COLO668 (cell line): ENCODE results near the gene AKAP6.
A peak's percentile ranks its signal among the peaks of the same experiment; 100 is the strongest.
"Not testable (repeated sequence)": the region's sequence is repeated elsewhere in the genome, so short reads cannot be mapped to it uniquely, and the experiment has no call there.

Experiments used
- DNase-seq: peaks from one replicate; lab custom pipeline; 2025; ENCODE audit not compliant: unreplicated experiment; lab: John Stamatoyannopoulos, UW

Gene AKAP6

DNA sequence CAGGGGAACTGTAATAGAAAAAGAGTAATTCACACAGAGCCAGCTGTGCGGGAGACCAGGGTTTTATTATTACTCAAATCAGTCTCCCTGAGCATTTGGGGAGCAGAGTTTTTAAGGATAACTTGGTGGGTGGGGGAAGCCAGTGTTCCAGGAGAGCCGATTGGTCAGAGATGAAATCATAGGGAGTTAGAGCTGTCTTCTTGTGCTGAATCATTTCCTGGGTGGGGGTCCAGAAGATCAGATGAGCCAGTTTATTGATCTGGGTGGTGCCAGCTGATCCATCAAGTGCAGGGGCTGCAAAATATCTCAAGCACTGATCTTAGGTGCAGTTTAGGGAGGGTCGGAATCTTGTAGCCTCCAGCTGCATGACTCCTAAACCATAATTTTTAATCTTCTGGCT is 44.1 kb downstream of the AKAP6 start:
- not testable (repeated sequence) for DNase-seq

DNA sequence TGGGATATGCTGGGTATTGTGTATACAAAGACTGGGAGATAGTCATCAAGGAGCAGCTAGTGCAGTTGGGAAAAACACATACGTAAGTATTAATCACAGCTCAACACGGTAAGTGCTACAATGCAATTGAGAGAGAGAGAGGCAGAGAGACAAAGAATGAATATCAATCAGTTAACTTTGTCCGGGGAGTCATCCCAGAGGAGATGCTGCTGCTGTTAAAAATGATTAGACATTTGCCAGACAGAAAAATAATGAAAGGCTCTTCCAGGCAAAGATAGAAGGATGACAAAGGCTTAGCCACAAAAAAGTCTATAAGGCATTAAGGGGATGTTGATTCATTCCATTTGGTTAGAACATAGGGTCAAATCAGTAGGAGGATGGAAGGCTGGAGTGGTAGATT is 45.1 kb downstream of the AKAP6 start:
- no peak for DNase-seq

DNA sequence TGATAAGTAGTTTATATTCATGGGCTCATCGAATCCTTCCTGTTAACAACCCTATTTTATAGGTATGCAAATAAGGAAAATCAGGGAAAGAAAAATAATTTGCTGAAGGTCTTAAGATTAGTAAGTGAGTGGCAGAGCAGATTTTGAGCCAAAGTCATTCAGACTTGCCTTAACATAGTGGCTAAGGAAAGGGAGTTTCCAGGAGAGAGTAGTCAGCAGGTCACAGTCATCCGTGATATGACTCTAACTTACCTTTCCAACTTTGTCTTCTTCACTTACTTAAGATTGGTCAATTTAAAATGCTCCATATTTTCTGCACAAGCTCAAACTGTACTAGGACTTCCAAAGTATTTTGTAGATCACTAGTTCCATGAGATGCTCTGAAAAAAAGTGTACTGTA is 46.6 kb downstream of the AKAP6 start:
- no peak for DNase-seq

DNA sequence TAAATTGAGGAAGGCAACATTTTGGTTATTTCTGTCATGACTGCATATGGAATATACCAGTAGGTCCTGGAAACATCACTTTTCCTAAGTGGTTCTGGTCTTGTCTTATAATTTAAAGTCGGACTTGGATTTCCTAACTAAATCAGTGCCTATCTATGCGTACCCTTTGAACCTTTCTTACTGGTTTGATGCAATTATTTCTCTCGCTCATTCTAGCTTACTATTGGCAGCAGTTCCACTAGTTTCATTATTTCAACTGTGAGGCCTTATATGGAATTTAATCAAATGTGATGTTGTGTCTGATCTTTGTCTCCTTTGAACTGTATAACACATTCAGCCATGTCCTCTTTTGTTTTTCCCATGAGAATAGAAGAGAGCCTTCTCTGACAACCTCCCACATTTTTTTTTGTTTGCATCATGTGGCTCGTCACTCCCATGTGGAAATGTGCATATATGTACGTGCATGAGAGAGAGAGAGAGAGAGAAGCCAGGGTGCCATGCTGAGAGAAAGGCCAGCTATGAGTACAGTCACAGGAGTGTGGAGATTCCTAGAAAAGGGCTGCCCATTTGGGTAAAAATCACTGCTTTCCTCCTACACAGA is 48.0 kb downstream of the AKAP6 start:
- DNase-seq, result no peak

DNA sequence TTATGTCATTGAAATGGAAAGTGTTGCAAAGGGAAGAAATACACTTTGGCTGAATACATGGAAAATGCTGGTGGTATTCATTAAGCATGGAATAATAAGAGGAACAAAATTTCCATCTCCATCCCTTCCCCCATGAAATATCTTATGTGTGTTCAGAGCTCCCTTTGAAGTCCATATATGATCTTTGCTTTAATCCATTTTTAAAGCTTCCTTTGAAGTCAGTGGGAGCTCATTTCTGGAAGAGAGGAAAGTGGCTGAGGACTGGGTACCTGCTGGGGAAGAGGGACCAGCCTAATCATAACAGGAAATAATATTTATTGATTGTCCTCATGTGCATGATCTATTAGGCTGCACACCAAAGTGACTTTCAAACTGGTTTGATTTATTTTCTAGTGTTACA is 49.2 kb downstream of the AKAP6 start:
- DNase-seq, result no peak

DNA sequence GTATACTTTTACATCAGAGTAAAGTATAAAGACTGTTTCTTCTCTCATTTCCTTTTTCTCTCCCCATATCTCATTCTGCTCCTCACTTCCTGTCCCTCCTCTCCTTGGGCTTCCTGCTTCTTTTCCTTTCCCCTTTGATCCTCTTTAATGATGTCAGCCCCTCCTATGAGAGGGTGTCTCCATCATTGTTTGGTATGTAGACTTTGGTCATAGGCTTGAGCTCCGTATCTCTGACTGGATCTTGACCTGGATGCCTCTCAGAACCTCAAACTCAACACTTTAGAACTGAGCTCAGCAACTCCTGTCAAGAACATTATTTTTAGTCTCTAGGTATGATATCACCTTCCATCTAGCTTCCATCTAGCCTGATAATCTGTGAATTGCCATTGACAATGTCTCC is 50.3 kb downstream of the AKAP6 start:
- no peak for DNase-seq

DNA sequence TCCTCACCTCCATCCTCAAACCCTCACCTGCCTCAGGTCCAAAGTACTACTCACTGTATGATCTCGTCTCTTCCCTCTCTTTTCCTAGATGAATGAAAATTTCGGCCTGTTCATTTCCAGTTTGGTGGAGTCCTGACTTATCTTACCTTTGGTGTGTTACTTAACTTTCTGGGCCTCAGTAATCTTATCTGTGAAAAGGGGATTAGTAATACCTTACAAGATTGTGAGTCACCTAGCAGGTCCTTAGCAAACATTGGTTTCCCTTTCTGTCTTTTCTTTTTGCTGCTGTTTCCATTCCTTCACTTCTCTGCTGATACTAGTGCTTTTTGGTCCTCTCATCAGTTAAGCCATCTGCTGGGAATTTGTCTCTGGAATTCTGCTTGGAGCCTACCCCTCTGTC is 52.8 kb downstream of the AKAP6 start:
- no peak for DNase-seq

DNA sequence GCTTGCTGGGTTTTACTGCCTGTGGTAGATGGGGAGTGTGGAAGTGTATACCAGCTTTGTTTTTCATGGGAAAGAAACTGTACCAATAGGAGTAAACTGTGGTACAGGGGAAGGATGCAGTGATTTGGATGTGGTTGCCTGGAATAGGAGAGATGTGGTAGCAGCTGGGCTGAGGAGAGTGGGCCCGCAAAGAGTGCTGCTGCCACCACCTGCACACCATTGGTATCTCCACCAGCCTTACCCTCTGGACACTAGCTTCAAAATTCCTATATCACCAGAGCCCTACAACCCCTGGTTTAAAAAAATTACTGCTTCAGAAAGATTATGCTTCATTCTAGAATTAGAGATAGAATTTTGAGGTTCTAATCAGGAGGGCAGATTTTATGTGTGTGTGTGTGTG is 53.6 kb downstream of the AKAP6 start:
- DNase-seq, result peak; percentile 25

DNA sequence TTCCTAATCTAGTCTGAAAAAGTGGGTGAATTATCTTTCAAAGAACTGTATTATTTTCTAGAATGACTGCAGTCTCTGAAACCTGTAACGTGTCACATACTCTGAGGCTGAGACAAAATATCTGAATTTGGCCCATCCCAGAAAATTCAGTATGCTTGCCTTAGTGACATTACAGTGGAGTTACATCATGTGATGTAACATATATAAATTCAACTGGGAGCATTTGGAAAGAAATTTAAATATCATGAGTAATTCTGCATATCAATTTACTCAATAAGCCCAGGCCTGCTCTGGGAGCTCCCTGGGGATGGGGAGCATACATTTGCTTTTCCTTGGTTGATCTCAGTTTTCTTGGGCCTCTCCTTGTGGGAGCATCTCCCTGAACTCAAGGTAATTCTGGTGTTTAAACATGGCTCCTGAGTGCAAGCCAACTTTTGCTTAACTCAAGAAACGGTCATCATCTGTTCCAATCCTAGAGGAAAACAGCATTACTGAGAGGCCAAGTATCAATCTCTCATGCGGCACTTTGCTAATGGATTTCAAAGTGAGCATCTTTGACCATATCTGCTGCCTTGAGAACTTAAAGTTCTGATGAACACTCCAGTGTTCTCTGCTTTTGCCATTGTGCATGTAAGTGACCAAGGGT is 54.4 kb downstream of the AKAP6 start:
- DNase-seq, result no peak

DNA sequence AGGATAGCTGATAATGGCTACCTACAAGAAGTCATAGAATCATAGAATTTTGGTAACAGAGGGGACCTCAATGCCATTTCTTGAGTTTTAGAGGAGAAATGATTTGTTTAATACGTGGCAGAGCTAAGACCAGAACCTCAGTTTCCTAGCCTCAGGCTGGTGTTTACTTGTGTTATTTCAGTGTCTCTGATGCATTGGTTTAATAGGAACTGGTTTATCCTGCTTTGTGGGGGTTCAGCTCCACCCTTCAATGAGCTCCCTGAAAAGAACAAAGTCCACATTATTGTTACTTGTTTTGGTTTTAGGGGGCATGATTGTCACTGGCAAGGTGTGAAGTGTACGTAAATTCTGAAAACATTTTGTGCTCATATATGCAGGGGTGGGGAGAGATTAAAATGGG is 55.4 kb downstream of the AKAP6 start:
- DNase-seq, result no peak

DNA sequence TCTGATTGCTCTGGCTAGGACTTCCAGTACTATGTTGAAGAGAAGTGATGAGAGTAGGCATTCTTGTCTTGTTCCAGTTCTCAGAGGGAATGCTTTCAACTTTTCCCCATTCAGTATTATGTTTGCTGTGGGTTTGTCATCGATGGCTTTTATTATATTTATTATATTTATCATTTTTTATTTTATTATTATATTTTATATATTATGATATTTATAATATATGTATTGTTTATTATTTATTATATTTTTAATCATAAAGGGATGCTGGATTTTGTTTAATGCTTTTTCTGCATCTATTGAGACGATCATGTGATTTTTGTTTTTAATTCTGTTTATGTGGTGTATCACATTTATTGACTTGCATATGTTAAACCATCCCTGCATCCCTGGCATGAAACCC is 58.2 kb downstream of the AKAP6 start:
- not testable (repeated sequence) for DNase-seq

DNA sequence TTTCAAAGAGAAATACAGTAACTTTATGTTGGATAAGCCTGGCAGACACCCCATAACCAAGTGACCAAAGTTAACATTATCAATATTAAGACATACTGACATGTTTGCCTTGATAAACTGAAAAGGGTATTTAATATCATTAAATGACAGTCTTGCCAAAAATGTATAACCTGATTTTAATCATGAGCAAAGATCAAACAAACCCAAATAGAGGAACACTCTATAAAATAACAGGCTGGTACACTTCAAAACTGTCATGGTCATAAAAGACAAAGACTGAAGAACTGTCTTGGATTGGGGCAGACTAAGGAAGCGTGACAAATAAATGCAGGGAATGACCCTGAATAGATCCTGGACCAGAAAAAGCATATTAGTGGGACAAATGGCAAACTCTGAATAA is 64.0 kb downstream of the AKAP6 start:
- DNase-seq, result no peak

DNA sequence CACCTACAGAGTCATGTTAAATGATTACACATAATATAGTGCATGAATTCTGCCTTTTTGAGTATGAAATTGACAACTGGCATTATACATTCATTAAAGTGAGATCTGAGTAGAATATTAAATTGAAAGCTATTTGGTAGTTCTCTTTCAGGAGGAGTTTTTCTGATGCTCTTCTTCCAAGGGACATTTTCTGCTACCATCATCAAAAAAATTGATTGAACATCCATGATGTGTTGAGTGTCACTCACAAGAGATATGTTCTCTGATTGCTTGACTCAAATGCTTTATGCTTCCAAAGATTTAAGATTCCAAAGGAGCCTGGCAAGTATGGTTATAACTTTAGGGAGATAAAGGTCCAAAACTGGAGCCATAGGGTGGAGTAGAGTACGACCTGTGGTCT is 64.9 kb downstream of the AKAP6 start:
- DNase-seq, result no peak

DNA sequence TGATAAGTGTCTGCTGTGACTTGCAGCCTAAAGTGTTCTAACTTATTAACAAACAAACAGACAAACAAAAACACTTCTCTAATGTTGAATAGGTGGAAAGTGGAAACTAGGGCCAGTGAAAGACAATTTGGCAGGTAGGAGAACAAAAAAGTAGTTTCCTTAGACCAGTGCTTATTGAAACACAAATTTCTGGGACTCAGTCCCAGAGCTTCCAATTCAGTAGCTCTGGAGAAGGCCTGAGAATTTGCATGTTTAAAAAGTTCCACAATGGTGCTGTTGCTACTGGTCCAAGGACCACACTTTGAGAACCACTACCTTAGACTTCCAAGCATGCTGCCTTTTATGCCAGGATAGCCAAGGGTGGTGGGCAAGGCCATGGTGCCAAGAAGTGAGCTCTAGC is 67.8 kb downstream of the AKAP6 start:
- no peak for DNase-seq

DNA sequence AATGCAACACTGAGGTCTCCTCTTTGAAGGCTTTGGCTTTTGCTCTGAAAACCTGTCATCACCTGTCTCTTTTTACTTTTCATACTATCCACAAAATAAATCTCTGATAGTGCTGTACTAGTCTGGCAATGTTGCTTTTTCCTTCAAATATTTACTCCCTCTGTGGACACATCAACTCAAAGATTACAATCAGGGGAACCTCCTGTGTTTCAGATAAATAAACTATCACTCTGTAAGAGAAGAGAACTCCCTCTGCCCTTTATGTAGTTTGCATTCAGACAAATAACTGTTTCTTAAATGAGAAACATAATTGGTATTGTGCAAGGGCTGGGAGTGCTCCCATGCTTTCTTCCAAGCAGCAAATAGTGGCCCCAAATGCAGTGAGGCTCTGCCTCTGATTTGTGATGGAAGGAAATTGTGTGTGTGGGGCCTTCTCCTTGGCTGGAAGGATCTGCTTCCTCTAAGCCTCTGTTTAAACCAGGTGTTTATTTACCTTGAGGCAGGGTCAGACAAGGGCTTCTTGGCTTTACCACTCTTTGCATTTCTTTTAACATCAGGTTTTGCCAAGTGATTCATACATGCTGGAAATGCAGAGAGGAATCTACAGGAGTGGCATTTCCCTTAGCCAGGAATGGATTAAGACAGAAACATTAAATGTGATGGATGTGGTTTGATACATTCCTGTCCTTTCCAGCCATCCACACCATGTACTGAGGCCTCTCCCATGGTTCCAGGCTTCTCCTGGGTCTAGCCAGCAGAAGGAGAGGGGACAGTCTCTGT is 69.0 kb downstream of the AKAP6 start:
- no peak for DNase-seq

DNA sequence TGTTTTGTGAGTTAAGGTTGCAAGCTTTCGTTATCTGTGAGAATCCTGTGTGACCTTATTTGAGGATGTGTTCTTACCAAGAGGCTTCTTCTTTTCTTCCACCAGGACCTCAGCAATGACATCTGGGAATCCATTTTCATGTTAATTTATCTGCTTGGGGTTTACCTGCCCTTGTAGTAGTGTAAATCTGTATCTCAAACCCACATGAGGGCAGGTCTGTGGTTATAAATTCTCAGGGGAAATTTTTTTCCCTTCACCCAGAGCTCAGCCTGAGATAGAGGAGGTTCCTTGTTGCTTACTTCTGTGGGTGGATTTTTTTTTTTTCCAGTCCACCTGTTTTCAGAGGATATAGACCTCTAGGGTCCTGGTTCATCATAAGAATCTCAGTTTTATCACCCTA is 70.8 kb downstream of the AKAP6 start:
- DNase-seq, result no peak

DNA sequence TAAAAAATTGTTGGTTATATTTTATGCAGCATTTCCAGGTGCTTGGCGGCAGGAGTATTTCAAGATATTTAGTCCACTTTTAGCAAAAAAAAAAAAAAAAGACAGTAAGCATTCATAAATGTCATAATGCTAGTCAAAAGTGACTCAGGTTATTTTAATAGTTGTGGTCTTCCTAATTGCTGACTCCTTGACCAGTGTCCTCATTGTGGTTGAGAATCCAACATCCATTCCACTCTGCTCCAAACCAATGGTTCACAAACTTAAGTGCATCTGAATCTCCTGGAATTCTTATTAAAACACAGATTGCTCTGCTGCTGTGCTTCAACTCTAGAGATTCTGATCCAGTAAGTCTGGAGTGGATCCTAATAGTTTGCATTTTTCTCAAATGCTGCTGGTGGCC is 71.4 kb downstream of the AKAP6 start:
- no peak for DNase-seq

DNA sequence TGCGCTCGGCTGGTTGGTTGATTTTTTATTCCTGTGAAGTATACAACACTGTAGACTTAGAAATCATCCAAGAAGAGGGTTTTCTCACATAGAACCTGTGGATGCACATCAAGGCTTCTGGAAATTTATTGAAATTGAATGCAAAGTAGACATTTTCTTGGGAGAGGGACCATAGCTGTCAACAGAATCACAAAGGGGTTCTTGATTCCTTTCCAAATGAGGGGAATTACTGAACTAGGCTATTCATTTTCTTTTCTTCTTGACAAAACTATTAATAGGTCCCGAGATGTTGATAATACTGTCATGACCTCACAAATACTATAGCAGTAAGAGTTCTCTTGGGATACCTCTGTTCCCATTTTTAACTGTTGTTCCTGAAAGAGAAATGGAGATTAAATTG is 73.9 kb downstream of the AKAP6 start:
- DNase-seq, result no peak

DNA sequence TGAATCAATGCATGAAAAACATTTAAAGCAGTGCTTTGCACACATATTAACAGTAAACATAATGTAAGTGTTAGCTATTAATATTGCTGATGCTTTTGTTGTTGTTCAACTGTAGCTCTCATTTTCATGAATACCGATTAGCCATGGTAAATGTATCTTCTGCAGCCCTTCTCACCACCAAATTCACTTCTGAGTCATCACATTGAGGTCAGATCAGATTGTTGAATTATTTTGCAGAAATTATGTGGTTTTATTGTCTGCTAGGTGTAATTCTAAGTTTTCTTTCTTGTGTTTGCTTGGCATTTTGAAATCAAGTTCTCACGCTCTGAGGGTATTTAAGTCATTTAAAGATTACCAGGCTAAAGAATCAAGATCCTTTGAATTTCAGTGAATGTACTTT is 74.6 kb downstream of the AKAP6 start:
- DNase-seq, result no peak

DNA sequence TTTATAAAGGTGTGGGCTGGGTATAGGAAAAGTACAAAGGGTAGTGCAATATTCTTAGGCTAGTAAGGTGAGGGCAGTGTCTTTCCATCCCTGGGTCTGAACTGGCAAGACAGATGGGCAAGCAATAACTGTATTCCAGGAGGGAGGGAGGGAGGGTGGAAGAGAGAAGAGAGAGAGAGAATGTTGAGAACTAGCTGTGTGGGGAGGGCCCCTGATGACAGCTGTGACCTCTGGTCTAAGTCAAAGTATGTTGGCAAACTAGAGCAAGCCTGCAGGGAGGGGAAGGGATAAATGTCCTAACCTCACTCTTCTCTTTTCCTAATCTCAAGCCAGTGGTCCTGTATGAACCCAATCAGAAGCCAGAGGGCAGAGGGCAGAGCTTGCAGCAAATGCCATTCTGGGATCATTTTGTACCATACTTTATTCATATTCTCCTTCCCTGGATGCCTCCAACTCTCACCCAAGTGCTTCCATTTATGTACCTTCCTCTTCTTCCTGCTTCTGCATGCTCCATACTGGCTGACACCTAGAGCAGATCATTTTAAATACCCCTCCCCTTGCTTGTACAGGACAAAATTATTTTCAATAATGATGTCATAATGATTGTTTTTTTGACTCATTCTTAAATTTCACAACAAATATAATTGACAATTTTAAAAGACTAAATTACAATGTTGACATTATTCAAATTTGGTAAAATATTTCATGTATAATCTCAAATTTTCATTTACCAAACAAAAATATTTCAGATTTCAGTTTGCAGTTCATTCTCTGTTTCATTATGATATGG is 75.9 kb downstream of the AKAP6 start:
- DNase-seq, result no peak

DNA sequence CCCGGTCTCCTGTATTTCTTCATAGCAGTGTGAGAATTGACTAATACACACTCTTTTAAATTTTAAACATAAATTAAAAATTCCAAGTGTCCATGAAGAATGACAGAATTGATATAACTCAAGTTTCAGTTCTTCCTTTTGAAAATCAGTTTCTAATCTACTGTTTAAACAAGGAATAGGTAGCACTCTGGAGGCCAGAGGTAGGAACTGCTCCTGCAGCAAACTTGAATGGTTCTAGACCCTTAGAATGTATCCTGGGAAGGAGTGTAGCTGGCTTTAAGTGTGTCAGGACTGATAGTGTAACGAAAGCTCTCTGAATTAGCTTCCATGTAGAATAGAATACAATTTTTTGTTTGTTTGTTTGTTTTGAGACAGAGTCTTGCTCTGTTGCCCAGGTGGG is 76.8 kb downstream of the AKAP6 start:
- DNase-seq, result no peak

DNA sequence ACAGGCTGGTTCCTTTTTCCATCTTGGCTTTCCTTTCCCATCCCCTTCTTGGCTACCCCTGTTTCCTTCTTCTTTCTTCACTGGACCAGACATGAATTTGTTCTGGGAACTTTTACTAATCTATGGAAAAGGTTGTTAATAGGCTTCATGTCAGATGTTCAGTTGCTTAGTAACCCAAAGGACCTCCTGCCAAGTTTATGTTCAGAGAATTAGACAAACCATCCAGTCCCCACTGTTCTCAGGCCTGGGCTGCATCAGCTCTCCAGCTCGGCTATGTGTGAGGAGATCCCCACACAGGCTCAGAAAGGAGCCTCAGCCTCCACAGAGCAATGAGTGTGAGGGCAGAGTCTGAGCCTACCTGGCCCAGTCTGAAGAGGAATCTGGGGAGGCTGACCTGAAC is 78.0 kb downstream of the AKAP6 start:
- no peak for DNase-seq
